GDM1 (cell line): ENCODE data around the gene PAK6.

Source experiments
- DNase-seq: peaks from one replicate; lab custom pipeline; 2025; lab: John Stamatoyannopoulos, UW

PAK6 gene

DNA sequence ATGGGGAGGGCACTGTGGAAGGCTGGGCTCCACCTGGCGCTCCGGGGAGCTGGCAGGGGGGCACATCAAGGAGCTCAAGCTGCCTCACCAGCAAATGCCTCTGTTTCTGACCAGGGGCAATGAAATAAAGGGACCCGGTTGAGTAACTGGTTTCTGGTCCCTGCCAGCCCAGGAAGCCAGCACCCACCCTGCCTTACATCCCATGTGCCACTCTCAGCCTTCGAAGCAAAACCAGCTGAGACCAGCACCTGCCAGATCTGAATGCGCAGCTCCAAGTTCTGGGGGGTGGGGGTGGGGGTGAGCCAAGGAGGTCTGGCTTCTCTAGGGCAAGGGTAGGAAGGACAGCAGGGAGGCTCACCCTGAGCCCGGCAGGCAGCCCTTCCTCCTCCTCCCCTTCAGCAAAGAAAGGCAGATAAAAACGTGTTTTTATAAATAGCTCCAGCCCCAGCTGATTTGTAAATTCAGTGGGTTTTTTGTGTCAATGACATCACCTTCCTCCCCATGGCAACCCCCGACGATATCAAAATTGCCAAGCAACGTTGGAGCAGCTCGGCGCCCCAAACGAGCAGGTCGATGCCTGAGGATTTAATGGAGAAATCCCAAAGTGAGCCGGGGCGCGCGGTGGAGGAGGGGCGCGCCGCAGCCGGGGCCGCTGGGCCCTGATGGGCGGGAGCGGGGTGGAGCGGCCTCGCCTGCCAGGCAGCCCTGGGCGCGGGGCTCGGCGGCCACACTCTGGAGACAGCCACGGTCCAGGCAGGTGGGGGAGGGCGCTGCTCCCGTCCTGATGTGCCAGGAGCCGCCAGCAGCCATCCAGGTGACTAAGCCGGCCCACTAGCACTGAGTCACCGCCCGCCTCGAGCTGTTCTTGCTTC, at the start of gene PAK6:
TSS of gene PAK6 (plus strand) at position 532 of the 872 bp plus-strand sequence. CDS start 25,723 bp downstream, outside the sequence.
- no peak for DNase-seq

DNA sequence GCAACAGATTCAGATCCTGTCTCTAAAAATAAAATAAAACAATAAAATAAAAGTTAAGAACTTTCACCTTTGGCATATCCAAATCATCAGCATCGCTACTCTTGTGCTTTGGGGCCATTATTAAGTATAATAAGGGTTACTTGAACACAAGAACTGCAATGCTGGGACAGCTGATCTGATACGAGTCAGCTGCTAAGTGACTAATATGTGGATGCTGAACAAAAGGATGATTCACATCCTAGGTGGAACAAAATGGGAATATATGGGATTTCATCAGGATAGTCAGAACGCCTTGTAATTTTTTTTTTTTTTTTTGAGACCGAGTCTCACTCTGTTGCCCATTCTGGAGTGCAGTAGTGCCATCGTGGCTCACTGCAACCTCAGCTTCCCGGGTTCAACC, 48.3 kb upstream of the PAK6 start:
- no peak for DNase-seq

DNA sequence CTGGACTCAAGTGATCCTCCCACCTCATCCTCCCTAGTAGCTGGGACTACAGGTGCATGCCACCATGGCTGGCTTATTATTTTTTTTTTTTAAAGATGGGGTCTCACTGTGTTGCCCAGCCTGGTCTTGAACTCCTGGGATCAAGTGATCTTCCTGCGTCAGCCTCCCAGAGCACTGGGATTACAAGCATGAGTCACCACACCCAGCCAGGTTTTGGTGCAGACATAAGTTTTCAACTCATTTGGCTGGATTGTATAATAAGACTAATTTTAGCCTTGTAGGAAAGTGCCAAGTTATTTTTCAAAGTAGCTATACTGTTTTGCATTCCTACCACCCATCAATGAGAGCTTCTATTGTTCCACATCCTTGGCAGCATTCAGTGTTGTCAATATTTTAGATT, 45.9 kb upstream of the PAK6 start:
- no peak for DNase-seq

DNA sequence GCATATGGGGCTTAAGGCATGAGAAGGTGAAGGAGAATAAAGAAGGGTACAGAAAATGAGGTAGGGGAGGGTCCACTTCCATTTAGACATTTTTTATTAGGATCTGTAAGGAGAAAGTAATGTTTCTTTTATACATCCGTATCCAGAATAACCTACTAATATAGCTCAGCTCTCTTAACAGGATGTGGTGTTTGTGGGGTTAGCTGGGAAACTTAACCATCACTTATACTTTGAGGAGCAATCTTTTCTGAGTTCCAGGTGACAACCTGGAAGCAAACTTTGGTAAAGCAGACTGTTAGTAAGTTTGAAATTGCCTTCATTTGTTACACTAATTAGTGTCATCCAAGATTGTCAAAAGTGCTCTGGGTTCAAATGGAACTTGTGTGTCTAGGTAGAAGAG, 41.4 kb upstream of the PAK6 start:
- no peak for DNase-seq

DNA sequence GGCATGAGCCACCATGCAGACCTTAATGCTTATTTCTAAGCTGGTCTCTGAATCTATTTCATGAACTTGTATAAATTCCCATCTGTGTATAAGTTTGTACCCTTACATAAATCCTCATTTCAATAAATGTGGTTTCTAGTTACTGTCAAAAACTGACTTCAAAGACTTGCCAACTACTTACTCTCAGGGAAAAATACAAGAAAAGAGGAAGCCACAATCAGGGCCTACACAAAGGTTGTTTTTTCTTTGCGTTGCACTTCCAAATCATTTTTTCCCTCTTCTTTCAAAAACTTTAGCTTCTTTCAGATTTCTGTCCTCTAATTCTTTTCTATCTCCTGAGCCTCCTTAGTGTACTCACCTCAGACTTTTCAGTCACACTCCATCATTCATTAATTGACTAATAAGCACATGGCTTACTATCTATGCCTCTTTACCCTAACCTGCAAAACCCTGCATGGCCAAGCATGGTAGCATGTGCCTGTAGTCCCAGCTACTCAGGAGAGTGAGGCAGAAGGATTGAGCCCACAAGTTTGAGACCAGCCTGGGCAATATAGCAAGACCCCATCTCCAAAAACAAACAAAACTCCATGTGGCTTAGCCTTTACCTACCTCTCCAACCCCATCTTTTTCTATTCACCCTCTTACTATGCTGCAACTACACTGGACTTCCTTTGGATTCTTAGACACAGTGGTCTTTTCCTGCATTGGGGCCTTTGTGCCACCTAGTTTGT, 40.3 kb upstream of the PAK6 start:
- DNase-seq: no peak

DNA sequence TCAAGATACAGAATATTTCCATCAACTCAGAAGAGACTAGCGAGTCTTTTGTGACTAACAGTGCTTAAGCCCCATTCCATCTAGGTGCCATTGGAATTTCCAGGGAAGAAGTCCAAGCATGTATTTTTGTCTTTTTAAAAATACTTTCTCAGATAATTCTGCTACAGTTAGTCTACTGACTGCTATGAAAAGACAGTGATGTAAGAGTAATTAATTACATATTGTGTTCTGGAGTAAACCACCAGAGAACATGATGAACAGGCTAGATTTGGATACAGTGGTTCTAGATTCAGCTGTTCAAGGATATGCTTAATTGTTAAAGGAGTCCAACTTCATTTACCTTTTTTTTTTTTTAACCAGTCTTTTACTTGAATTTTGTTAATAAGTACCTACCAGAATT, 34.8 kb upstream of the PAK6 start:
- DNase-seq: no peak

DNA sequence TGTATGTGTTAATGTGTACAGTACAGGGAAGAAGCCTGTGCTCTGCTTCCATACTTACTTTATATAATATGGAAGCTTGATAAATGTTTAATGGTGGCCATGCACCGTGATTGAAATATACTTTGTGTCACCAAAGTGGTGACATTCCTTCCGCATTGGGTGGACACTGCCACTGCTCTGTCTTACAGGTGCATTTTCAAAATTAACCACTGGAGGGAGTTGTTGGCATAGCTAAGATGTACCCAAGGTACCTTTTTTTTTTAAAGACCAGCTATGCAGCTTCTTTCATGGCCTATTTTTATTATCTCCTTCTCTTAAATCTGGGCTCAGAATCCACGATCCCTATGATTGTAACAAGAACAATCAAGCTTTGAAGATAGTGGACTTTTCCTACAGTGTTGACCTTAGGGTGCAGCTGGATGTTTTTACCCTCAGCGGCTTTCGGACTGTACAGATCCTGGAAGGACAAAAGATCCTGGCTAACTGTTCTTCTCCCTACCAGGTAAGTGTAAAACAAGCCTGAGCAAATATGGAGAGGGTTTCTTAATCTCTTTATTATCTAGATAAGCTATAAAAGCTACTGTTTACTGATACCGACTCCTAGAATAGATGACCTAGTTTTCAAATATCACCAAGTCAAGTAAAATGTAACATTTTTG, 21.6 kb upstream of the PAK6 start:
- DNase-seq: peak; percentile 55

DNA sequence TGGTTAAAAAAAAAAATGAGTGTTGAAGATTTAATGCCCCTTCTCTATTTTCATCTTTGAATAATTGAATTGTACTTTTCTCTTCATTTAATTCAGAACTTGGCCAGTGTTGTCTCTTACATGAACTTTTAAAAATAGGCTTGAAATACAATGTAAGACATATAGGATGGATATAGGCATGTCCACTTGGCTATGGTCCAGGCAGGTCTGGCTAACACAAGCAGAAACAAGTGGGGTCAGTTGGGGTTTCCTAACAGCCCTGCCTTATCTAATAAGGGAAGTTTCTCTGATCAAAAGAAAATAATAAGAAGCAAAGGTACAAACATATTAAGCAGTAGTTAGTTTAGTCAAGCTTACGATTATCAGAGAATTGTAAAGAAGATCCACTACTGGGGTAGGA, 19.1 kb upstream of the PAK6 start:
- no peak for DNase-seq

DNA sequence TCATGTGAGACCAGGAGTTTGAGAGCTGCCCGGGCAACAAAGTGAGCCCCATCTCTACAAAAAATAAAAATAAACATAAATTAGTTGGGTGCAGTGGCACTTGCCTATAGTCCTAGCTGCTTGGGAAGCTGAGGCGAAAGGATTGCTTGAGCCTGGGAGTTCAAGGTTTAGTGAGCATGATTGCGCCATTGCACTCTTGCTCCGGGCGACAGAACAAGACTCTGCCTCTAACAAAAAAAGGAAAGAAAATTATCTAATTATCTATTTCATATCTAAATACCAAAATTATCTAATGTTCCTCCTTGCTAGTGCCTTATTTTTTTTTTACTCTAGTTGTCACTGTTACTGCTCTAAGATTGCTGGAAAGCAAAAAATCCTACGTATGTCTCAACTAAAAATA, 16.7 kb upstream of the PAK6 start:
- no peak for DNase-seq

DNA sequence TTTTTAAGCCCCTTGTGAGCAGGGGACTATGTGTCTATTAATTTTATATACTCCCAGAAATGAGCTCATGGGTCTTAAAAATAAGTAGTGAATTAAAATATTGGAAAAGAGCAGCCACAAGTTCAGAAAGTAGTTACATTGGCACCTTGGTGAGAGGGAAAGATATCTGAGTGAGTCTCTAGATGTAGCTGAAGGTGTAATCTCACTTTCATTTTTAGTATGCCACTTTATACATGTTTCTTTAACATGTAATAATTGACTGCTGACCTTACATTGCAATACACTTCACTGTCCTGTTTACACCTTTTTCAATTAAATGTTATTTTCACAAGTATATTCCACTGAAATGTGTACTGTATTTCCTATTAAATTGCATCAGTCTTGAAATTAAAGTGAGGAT, 12.1 kb upstream of the PAK6 start:
- DNase-seq: no peak

DNA sequence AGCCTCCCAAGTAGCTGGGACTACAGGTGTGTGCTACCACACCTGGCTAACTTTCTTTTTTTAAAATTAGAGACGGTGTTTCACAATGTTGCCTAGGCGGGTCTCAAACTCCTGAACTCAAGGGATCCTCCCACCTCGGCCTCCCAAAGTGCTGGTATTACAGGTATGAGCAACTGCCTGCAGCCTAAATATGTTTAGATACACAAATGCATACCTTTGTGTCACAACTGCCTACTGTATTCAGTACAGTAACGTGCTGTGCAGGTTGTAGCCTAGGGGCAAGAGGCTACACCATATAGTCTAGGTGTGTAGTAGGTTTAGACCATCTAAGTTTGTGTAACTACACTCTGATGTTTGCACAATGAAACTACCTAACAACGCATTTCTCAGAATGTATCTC, 9.5 kb upstream of the PAK6 start:
- no peak for DNase-seq

DNA sequence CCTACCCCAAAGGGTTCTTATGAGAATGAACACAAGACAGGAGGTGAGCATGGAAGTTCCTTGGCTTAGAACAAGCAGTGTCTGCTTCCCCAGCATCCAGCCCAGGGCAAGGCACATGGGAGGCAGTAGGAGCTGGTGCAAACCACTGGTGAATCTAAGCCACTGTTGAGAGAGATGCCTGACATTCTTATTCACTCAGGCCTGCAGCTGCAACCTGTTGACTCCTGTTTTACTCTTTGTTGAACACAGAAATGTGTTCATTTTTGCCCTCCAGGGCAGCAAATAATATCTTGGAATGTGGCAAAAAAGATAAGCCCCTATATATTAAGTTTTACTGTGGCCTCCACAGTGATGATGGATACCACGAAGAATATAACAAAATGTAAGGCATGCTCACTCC, 8.9 kb upstream of the PAK6 start:
- DNase-seq: no peak

DNA sequence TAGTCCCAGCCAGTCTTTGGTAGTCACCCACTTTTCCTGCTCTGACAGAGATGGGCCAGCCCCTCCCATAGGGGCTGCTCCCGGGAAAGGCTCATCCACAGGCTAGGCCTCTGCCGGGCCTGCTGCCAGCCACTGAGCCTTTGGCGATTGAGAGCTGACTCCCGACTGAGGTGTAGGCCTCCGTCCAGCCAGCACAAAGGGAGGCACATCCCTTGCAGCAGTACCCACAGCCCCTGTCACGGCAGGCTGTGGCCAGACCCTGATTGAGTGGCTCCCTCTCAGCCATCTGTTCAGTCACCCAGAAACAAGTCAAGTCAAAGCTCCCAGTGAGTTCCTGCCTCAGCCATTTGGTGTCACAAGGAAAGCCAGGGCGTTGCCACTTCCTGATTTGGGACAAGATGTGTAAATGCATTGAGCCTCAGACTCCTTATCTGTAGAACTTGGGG, 6.2 kb upstream of the PAK6 start:
- no peak for DNase-seq

DNA sequence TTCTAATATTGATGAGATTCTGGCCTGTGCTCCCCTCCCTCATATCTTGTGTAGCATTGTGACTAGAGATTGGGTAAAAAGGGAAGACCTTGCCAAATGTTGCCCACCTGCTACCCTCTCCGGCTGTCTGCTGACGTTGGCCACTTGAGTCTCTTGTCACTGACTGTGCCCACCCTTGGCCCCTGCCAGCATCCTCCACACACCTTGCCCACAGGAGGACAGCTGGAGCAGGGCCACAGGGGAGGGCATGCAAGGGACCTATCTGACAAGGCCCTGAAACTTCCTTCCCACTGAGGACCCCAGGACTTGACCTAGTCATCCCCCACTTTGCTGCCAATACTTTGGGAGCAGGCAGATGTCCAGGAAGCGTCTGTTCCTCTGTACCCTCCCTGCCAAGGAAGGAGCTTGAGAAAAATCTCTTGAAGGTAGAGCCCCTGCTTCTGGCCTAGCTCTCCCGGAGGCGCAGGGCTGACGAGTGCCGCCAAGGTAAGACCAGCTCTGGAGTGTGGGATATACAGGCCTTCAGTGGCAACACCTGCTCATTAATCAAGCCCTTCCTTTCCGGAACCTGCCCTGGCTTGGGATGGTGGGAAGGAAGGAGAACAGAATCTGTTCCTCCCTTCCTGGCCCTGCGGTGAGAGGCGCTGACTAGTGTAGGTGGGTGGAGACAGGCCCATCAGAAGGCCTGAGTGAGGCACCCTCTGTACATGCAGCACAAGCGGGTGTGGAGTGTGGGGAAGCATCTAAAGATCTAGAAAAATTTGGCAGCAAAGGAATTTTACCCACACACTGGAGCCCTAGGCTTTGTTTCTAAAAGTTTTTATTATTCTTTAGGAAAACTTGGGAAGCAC, 4.9 kb upstream of the PAK6 start:
- DNase-seq: no peak

DNA sequence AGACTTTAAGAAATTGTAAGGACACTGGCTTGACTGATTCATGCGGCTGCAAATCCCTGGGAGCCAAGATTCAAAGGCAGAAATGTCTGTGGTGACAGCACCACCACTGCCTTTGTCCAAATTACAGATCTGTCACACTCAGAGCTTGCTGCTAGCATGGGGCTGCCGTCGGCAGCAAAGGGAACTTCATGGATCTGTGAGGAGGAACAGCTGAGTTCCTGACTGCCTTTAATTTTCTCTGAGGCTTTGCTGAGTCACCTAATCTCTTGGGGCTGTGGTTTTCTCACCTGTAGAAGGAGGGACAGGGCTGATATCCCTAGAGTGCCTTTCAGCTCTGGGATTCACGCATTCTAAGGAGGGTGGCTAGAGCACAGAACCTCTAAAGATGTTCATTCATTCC, 4.1 kb upstream of the PAK6 start:
- DNase-seq: no peak

DNA sequence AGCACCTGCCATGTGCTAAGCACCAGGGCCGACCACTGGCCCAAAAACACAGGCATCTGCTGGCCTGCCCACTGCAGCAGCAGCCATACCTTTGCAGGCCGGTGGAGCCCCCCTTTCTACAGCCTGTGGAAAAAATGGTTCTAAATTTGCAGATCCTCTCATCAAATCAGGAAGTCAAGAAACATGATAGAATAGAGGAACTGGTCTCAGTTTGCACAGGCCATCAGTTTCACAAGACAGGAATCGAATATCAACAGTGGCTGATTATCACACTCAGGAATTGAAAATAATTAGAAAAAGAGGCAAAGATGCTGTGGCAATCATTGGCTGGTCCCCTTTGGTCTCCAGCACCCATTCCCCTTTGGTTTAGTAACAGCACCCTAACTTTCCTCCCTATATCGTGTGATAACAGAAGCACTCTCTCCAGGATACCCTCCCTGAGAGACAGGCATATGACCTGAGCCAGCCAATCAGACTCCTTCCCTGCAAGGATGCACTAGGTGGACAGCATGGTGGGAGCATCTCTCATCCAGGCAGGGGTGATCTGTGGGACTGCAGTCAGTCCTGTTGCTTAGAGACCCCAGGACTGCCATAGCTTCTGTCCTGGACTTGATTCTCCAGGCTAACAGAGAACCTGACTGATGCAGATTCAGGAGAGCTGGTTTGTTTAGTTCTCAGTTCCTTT, 3.5 kb upstream of the PAK6 start:
- peak; percentile 34 for DNase-seq

DNA sequence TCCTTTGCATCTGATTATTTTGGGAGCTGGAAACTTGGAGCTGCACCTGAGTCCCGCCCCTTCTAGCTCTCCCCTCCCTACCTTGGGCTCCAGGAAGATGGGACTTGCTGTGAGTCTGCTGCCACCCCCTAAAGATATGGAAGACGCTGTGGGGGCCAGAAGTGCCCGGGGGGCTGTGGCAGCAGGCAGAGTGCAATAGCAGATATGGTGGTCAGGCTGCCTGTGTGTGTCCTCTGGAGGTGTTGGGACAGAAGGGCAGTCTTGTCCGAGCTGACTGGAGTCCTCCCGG, 485 bp downstream of the PAK6 start:
- DNase-seq: no peak

DNA sequence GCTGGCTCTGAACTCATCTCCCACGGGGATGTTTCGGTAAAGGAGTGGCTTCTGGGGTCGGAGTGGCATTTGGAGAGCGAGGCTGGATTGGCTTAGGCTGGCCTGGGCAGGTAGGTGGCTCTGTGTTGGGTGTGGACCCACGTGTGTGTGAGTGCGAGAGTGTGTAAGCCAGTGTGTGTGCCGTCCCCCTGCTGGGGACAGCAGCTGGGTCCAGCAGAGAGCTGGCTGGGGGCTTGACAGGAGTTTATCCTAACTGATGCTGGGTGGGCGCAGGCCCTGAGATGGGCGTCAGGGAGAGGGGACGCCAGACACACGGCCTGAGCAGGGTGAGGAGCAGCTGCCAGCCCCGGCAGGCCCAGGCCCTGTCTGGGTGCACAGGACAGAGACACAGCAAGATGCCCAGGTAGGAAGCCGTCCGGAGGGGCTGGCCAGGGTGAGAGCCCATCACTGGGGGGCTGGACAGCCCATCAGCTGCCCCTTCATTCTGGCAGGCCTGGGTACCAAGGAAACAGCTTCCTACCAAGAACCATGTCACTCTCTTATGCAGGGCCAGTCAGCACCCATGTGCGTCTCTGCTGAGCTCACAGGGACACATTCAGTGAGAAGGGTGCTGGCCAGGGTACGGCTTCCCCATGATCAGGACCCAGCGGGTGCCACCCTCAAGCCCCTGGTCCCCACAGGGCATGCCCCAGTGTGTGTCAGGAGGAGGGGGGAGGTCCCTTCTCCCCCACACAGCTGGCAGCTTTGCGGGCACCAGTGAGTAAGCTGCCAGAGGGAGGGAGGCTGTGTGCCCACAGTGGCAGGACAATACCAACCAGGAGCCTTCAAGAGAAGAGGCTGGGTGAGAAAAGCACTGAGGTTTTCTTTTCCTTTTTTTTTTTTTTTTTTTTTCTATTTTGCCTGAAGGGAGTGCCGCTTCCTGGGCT, 1.1 kb downstream of the PAK6 start:
- no peak for DNase-seq

DNA sequence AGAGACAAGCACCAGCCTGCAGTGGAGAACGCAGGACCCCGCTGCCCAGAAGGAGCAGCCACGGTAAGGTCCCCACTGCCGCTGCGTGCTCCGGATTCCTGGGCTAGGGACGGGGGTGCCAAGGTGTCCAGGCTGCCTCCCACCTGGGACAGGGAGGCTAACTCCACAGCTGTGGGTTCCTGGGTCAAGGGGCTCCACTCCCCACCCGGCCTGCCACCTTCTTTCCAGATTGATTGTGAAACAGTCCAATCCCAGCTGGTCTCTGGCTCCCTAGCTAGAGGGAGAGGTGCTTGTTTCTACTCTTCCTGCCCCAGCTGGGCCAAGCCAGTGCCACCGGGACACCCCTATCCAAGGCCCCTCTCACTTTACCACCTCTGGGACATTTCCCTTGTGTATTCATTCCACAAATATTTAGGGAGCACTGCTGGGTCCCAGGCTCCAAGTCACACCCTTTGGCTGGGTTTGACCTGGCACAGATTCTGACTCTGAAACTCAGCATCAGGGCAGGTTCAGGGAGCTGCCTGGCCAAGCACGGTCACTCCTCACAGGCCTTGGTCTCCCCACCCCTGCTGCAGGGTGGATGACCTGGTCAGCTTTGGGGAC, 1.9 kb downstream of the PAK6 start:
- DNase-seq: no peak
